HepG2 (cell line): ENCODE data around the gene ZNF597. TPM values are rescaled to one million over a fixed set of nuclear protein-coding genes. Genes with fewer than 3 reads are reported as not detected.
A peak's percentile ranks its signal among the peaks of the same experiment; 100 is the strongest.

Source experiments
- ATF5 ChIP-seq: sonication (generic); formaldehyde crosslinking; IDR thresholded peaks from 2 replicates; pipeline ENCODE4 v1.4.0; 2020; ENCODE audit warnings: mild to moderate bottlenecking, low read depth, missing genetic modification reagents
- CSRNP2 ChIP-seq: sonication (generic); formaldehyde crosslinking; conservative IDR thresholded peaks from 2 replicates; pipeline ENCODE4 v1.8.0; 2022; ENCODE audit warnings: low read depth, missing genetic modification reagents
- DNMT3B ChIP-seq: conservative IDR thresholded peaks from 2 replicates; pipeline ENCODE4 v1.6.1; 2016; ENCODE audit warnings: missing biosample characterization, control low read depth
- EP300 ChIP-seq, 3 experiments: sonication (generic) in 1 of 3; formaldehyde crosslinking in 1 of 3; IDR thresholded peaks; 2 replicates each; pipeline versions ENCODE4 v1.5.1 to v1.6.1; 2011 to 2020; ENCODE audit warnings: low read depth in 2 of 3, low read length in 2 of 3, borderline replicate concordance in 1 of 3, improper control_type of control experiment in 1 of 3, mild to moderate bottlenecking in 1 of 3, missing genetic modification reagents in 1 of 3, moderate library complexity in 1 of 3
- FOXA1 ChIP-seq, 2 experiments: fragments of 450-650 bp in 1 of 2; sonication (generic) in 1 of 2; formaldehyde crosslinking in 1 of 2; IDR thresholded peaks; 2 replicates each; pipeline versions ENCODE4 v1.4.0 to v1.6.1; 2016 to 2020; ENCODE audit warnings: missing genetic modification reagents in 1 of 2
- FOXA3 ChIP-seq: IDR thresholded peaks from 2 replicates; pipeline ENCODE4 v1.6.1; 2016; ENCODE audit warnings: missing genetic modification reagents, missing compliant biosample characterization
- FOXO1 ChIP-seq: sonication (generic); formaldehyde crosslinking; IDR thresholded peaks from 2 replicates; pipeline ENCODE4 v1.4.0; 2020; ENCODE audit warnings: missing genetic modification reagents
- GABPA ChIP-seq, 2 experiments: IDR thresholded peaks; 2 replicates each; pipeline ENCODE4 v1.6.1; 2011 to 2016; ENCODE audit warnings: low read depth in 2 of 2, low read length in 1 of 2, missing biosample characterization in 1 of 2, missing genetic modification characterization in 1 of 2
- HMGXB4 ChIP-seq, 2 experiments: sonication (generic) in 1 of 2; formaldehyde crosslinking in 1 of 2; IDR thresholded peaks; 2 replicates each; pipeline versions ENCODE4 v1.4.0 to v1.6.1; 2018 to 2020; ENCODE audit warnings: missing genetic modification reagents in 2 of 2, borderline replicate concordance in 1 of 2, low read depth in 1 of 2, mild to moderate bottlenecking in 1 of 2, missing biosample characterization in 1 of 2
- SETDB1 ChIP-seq: sonication (generic); formaldehyde crosslinking; IDR thresholded peaks from 2 replicates; pipeline ENCODE4 v1.5.1; 2020; ENCODE audit warnings: missing genetic modification reagents, mild to moderate bottlenecking, borderline replicate concordance
- SIN3A ChIP-seq: IDR thresholded peaks from 2 replicates; pipeline ENCODE4 v1.6.1; 2011; ENCODE audit warnings: low read depth, mild to moderate bottlenecking, control low read depth, low read length, borderline replicate concordance
- ZNF276 ChIP-seq: sonication (generic); formaldehyde crosslinking; IDR thresholded peaks from 2 replicates; pipeline ENCODE4 v1.4.0; 2020; ENCODE audit warnings: mild to moderate bottlenecking, low read depth, missing genetic modification reagents
- ZNF343 ChIP-seq: sonication (generic); formaldehyde crosslinking; IDR thresholded peaks from 2 replicates; pipeline ENCODE4 v1.4.0; 2020; ENCODE audit warnings: mild to moderate bottlenecking, missing genetic modification reagents
- ZNF572 ChIP-seq: sonication (generic); formaldehyde crosslinking; IDR thresholded peaks from 2 replicates; pipeline ENCODE4 v1.5.1; 2020; ENCODE audit warnings: mild to moderate bottlenecking, missing genetic modification reagents
- ZNF766 ChIP-seq: sonication (generic); formaldehyde crosslinking; IDR thresholded peaks from 2 replicates; pipeline ENCODE4 v1.5.0; 2020; ENCODE audit warnings: missing genetic modification reagents, borderline replicate concordance
- ZNF83 ChIP-seq: sonication (generic); formaldehyde crosslinking; IDR thresholded peaks from 2 replicates; pipeline ENCODE4 v1.4.0; 2020; ENCODE audit warnings: missing genetic modification reagents, mild to moderate bottlenecking, borderline replicate concordance
- ZSCAN31 ChIP-seq: sonication (generic); formaldehyde crosslinking; IDR thresholded peaks from 2 replicates; pipeline ENCODE4 v1.5.0; 2020; ENCODE audit warnings: low read depth, mild to moderate bottlenecking, missing genetic modification reagents
- polyA plus RNA-seq, 8 experiments: library from polyadenylated mRNA; depleted of rRNA in 3 of 8; stranded (reverse) in 7 of 8; unstranded in 1 of 8; fragments of >200 nt; fragmentation: Illumina TruSeq in 4 of 8; extraction: Trizol in 4 of 8; gene quantifications; 2 replicates each; pipeline versions ENCODE4 v1.2.1 to v1.2.3, GENCODE V29; 2011 to 2016; ENCODE audit warnings: low read depth in 4 of 8, missing spikeins in 1 of 8, mixed read lengths in 1 of 8; ENCODE audit not compliant: insufficient read depth in 1 of 8
- total RNA-seq, 5 experiments: library from RNA; depleted of rRNA; stranded (reverse); fragments of >200 nt; fragmentation: Illumina TruSeq; extraction: Trizol; gene quantifications; 2 replicates each; pipeline ENCODE4 v1.2.3, GENCODE V29; 2016; ENCODE audit warnings: low read depth in 1 of 5
- TF ChIP-seq, protein P1 (sequence below): IDR thresholded peaks from 2 replicates; pipeline ENCODE4 v1.6.1; 2012; ENCODE audit warnings: low read depth, low read length, improper control_type of control experiment
- TF ChIP-seq, protein P2 (sequence below): sonication (generic); formaldehyde crosslinking; IDR thresholded peaks from 2 replicates; pipeline ENCODE4 v1.8.1; 2023; ENCODE audit warnings: mild to moderate bottlenecking, inconsistent platforms, moderate library complexity, missing genetic modification reagents, borderline replicate concordance

ZNF597 gene
- total and polyA plus RNA-seq, 2 of the 13 experiments (the other 11 are each of a cell fraction or from before 2014, with no cell fraction given) = 1.3 to 2.4 TPM

DNA sequence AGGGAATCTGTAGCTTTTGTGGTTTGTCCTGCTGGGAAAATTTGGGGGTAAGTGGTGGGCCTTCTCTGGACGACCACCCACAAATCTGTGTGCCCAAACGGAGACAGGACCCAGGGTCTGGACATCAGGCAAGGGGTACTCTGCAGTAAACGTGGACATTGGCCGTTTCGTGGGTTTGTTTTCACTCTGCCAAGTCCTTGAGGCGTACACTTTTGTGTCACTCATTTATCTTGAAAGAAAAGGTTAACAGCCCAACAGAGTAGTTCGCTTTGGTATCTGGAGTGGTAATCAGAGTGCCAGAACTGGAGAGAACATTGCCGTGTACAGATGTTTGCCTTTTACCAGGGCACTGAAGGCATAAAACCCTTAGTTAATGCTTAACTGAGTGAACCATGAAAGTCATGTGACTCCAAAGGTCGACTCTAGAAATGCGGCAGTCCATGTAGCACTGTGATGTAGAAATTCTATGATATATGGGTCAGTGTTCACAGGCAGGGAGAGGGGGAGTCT lies 15.6 kb upstream of the ZNF597 start (continued):
- no peak for TF ChIP-seq ZNF276 (CRISPR knock-in tag)
- no peak for TF ChIP-seq ZSCAN31 (CRISPR knock-in tag)
- peak; percentile 40; the same call in 1 of the 2 replicates for TF ChIP-seq FOXA3 (CRISPR knock-in tag)
- TF ChIP-seq SIN3A = peak; percentile 78; the same call in 1 of the 2 replicates
- TF ChIP-seq ZNF83 (CRISPR knock-in tag) = no peak
- TF ChIP-seq ZNF766 (CRISPR knock-in tag) = no peak
- TF ChIP-seq ZNF572 = no peak
- TF ChIP-seq EP300 (IDR thresholded peaks at IDR 0.05; ENCODE audit: low read depth in 2 of 2, low read length in 2 of 2) = peak in 1 of 2 experiments; percentile 36; a peak in 1 of 4 replicates
- TF ChIP-seq EP300 (CRISPR knock-in tag; IDR thresholded peaks at IDR 0.05; ENCODE audit: borderline replicate concordance) = no peak
- no peak for TF ChIP-seq DNMT3B (CRISPR knock-in tag)
- no peak for TF ChIP-seq SETDB1 (CRISPR knock-in tag)
- no peak for TF ChIP-seq ATF5 (CRISPR knock-in tag)
- TF ChIP-seq ZNF343 (CRISPR knock-in tag) = no peak
- no peak for TF ChIP-seq FOXA1 (IDR thresholded peaks at IDR 0.05)
- no peak for TF ChIP-seq FOXA1 (CRISPR knock-in tag; IDR thresholded peaks at IDR 0.05)
- no peak for TF ChIP-seq FOXO1
- TF ChIP-seq, protein P1, sequence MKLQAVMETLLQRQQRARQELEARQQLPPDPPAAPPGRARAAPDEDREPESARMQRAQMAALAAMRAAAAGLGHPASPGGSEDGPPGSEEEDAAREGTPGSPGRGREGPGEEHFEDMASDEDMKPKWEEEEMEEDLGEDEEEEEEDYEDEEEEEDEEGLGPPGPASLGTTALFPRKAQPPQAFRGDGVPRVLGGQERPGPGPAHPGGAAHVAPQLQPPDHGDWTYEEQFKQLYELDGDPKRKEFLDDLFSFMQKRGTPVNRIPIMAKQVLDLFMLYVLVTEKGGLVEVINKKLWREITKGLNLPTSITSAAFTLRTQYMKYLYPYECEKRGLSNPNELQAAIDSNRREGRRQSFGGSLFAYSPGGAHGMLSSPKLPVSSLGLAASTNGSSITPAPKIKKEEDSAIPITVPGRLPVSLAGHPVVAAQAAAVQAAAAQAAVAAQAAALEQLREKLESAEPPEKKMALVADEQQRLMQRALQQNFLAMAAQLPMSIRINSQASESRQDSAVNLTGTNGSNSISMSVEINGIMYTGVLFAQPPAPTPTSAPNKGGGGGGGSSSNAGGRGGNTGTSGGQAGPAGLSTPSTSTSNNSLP = peak; percentile 74
- no peak for TF ChIP-seq GABPA (IDR thresholded peaks at IDR 0.05; ENCODE audit: low read depth, low read length)
- TF ChIP-seq GABPA (CRISPR knock-in tag; IDR thresholded peaks at IDR 0.05; ENCODE audit: low read depth) = 0 out of 2 replicates have a peak, but pooled peaks have one; percentile 9
- TF ChIP-seq, protein P2, sequence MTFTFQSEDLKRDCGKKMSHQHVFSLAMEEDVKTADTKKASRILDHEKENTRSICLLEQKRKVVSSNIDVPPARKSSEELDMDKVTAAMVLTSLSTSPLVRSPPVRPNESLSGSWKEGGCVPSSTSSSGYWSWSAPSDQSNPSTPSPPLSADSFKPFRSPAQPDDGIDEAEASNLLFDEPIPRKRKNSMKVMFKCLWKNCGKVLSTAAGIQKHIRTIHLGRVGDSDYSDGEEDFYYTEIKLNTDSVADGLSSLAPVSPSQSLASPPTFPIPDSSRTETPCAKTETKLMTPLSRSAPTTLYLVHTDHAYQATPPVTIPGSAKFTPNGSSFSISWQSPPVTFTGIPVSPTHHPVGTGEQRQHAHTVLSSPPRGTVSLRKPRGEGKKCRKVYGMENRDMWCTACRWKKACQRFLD (CRISPR knock-in tag) = no peak
- peak; percentile 28 to 67; a peak in 3 of 4 replicates for TF ChIP-seq HMGXB4 (CRISPR knock-in tag; IDR thresholded peaks at IDR 0.05; ENCODE audit: borderline replicate concordance in 1 of 2, low read depth in 1 of 2)
- TF ChIP-seq CSRNP2 = no peak
